HG03442 (cell line): ENCODE results near the gene KDM7A.

Experiments
- ATAC-seq: cut with Tn5 transposase; IDR thresholded peaks from one replicate; pipeline ENCODE4 v1.9.1; 2021; ENCODE audit warnings: mild to moderate bottlenecking, moderate library complexity; ENCODE audit not compliant: unreplicated experiment

Gene KDM7A

DNA sequence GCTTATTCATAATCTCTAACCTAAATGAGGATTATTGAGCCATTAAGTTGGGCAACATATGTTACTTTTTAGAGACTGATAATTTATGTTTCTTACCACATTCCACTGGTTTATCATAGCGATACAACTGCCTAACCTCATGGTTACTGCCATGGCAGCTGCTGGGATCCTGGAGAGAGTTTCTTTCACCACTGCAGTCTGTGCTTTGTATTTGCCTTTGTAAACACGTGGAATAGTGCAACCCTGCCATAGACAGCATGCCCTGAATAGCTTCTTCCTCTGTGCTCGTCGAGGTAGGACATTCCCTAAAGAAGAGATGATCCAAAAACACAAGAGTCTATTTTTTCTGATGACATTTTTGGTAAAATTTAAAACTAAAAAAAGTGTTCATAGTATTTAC is 80.3 kb downstream of the KDM7A start:
- no peak for ATAC-seq

DNA sequence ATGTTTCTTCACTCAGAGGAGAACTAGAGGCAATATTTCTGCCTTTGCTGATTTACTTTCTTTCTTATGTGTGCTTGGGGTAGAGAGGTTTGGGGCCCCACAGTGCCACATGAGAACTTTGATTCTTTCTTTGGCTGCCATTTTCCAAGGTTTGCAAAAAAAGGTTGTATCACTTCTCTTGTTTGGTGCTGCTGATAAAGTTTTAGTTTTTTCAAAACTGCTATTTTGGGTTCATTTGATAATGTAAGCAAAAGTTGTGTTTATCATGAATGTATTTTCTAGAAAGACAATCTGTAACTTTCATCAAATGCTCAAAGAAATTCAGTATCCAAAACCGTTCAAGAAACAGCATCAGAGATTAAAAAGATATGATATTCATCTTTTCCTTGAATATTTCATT is 83.4 kb downstream of the KDM7A start:
- no peak for ATAC-seq

DNA sequence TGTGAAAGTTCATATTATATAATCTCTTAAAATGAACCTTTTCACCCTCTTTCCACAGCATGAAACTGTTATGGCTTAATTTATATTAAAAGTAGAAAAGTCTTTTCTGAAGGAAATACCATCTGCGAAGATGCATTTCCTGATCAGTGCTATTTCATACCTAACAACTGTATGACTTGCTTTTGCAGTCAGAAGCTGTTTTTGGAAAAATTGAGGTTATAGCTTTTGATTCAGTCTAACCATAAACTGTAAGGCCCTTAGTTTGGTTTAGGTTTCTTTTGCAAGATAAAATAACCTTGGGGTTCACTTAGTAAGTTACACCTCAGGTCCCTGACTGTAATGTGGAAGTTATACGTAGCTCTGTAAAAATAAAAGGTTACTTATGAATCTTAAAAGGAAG is 91.3 kb downstream of the KDM7A start:
- ATAC-seq = no peak

DNA sequence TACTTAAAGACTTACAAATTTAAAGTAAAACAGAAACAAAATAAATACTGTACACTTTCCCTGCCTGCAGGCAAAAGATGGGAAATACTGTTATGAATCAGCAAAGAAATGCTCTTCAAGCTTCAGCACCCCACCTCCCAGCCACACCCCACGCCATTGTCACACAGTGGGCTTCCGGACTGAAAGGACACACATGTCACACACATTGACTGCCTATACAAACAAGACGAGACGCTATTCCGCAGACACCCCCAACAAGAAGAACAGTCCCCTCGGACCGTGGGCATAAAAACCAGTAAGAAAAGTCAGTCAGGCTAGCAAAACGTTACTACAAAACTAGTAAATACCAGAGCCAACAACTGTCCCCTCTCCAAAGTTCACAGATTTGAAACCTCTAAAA is 91.8 kb downstream of the KDM7A start:
- peak; percentile 95 for ATAC-seq

DNA sequence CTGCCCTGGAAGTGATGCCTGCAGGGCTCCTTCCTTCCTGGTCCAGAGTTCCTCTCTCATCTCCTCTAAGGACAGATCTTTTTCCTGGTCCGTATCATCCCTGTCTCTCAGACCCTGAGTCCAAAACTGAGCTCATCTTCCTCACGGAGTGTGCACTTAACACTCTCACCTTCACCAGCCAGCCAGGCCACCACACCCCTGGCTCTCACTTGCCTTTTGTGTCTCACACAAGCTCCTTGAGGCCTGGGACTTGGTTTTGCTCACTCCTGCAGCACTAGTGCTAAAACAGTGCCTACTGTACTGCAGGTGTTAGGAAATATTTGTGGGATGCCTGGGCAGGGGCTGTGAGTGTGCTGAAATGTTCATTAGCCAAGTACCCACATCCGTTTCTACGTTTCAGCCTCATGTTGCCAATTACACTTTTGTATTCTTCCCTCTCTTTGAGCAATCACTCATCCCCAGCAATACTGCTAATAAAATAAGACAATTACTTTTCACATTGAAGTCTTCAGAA is 92.6 kb downstream of the KDM7A start:
- no peak for ATAC-seq

DNA sequence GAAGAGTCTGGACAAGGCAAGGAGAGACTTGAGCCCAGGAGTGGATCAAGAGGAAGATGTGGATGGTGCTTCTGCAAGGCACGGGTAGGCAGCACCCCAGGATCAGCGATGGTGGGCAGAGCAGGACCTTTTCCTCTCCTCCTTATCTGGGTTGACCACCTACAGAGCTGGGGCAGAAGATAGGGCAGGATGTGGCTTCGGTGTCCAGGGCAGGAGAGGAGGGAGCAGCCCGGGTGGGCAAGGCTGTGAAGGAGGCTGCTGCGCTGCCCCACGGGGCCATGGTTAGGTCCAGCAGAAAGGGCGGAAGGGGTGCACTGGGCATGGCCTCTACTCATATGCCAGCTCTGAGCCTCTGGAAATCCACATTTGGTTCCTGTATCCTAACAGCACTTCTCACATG is 94.0 kb downstream of the KDM7A start:
- no peak for ATAC-seq

DNA sequence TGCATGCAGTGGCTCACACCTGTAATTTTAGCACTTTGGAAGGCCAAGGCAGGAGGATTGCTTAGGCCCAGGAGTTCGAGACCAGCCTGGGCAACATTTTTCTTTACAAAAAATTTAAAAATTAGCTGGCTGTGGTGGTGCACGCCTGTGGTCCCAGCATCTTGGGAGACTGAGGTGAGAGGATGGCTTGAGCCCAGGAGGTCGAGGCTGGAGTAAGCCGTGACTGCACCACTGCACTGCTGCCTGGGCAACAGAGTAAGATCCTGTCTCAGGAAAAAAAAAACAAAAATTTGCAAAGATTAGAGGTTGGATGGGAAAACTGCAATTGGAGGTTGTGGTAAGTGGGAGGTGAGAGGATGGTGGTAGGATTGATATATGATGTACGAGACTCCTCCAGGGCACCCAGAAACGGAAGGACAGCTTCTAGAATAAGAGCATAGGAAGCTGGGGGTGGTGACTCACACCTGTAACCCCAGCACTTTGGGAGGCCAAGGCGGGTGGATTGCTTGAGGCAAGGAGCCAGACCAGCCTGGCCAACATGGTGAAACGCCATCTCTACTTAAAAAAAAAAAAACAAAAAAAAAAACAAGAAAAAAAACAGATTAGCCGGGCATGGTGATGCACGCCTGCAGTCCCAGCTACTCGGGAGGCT is 94.9 kb downstream of the KDM7A start:
- no peak for ATAC-seq

DNA sequence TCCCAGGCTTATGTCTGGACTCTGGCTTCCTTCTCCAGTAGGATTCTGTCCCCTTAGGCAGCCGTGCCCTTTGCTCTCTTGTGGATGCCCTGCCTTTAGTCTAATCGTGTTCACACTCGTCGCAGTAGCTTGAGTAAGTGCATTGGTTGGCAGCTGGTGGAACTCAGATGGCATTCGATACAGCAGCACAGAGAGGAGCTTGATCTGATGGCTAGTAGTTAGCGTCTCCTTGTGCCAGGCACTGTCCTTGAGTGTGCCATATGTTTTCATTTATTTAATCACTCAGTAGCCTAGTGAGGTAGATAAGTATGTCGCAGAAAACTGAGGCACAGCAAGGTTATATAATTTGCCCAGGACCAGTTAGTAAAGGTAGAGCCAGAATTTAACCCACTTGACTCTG is 95.9 kb downstream of the KDM7A start:
- ATAC-seq = no peak

DNA sequence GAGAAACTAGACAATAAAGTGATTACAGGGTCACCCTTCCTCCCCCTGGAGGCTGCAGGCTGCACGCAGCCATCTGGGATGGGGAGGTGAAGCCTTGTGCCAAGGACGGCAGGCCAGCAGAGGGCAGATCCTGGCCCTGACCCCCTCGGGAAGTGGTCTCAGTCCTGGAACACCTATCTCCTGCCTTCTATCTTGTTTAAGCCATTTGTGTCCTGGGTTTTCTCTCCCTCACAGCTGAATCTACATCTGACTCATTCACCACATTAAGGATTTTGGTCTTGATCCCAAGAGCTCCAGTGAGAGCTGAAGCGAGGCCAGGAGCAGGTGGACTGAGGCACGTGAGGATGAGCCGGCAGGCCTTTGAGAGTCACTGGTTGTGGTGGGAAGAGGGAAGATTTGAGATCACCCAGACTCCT is 97.7 kb downstream of the KDM7A start:
- no peak for ATAC-seq

DNA sequence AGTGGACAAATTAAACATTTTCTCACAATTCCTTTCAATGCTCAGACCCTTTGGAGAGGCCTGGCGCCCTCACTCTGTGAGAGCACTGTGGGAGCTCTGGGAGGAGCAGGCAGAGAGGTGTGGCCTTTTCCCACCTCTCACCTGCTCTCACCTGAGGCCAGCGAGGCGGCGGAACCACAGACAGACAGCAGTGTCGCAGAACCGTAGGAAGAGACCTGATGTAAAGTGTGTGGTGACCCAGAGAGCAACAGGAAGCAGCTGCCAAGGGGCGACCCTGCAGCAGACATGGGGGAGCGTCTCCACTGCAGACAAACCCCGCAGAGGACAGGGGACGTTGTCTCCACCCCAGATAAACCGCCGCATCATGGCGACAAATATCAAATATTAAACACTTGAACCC is 98.4 kb downstream of the KDM7A start:
- ATAC-seq = no peak

DNA sequence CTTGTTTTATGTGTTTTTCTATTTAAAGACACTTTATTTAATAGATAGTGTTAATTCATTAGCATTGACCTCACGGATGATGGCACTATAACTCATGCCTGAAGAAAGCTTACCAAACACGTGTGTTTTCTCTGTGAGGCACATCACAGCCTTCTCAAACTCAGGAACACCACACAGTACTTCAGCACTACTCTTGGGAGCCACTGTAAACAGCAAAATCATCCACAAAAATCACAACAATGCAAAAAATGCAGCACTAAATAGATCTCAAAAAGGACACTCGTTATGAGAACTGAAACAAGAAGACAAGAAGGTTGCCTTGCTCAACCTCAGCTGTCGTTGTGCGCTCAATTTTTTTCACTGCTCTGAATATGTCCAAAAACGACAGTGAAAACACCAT is 102.0 kb downstream of the KDM7A start:
- no peak for ATAC-seq

DNA sequence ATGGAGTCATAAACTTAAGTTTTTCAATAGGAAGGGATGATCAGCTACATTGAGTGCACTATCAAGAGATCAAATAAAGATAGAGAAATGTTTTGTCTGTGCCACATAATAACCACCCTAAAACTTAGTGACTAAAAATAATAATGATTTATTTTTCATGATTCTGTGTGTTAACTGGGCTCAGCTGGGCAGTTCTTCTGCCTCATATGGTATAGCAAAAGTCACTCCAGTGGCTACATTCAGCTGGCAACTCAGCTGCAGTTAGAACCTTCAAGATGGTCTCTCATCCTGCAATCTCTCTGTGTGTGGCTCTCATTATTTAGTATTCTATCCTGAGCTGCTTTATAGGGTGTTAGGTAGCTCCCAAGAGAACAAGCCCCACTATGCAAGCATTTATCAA is 106.2 kb downstream of the KDM7A start:
- no peak for ATAC-seq

DNA sequence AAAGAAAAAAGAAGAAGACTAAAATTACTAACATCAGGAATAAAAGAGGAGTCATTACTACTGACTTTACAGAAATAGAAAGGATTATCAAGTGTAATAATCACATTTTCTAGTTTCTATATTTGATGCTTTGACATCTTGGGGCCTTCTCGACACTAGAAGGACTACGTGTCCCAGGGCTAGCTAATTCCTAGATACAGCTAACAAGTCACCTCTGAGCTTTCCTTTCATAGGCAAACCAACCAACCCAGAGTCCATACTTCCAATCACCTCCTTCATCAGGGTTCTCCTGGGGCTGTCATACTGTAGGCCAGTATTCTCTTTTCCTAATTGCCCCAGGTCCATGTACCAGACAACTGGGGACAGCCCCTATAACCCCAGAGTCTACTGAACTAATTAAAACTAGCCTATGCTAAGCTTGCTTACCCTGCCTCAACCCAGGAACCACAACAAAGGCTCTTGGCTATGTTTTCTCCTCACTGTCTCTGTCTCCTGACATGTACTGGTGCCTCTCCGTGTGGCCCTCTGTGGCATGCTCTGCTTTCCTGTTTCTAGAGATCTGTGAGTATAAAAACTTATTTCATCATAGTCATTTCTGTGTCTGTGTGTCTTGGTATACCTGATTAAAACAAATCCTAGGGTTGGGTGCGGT is 107.4 kb downstream of the KDM7A start:
- no peak for ATAC-seq

DNA sequence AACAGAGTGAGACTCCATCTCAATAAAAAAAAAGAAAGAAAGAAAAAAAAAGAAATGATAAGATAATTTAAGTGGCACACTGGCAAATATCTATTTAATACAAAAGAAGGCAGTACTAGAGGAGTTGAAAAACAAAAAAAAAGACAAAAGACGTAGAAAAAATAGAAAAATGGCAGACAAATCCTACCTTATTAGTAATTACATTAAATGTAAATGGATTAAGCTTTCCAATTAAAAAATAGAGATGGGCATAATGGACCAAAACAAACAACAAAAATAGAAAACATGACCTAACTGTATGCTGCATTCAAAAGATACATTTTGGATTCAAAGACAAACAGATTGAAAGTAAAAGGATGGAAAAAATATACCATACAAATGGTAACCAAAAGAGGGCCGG is 108.8 kb downstream of the KDM7A start:
- no peak for ATAC-seq

DNA sequence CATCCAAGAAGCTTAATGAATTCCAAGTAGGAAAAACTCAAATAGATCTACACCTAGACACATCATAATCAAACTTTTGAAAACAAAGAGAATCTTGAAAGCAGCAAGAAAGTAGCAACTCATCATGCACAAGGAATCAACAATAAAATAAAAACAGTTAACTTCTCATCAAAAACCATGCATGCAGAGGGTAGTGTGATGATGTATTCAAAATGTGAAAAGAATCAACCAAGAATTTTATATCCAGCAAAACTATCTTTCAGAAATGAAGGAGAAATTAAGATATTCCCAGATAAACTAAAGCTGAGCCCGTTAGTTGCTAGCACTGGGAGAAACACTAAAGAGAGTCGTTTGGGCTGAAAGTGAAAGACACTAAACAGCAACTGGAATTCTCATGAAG is 109.7 kb downstream of the KDM7A start:
- no peak for ATAC-seq

DNA sequence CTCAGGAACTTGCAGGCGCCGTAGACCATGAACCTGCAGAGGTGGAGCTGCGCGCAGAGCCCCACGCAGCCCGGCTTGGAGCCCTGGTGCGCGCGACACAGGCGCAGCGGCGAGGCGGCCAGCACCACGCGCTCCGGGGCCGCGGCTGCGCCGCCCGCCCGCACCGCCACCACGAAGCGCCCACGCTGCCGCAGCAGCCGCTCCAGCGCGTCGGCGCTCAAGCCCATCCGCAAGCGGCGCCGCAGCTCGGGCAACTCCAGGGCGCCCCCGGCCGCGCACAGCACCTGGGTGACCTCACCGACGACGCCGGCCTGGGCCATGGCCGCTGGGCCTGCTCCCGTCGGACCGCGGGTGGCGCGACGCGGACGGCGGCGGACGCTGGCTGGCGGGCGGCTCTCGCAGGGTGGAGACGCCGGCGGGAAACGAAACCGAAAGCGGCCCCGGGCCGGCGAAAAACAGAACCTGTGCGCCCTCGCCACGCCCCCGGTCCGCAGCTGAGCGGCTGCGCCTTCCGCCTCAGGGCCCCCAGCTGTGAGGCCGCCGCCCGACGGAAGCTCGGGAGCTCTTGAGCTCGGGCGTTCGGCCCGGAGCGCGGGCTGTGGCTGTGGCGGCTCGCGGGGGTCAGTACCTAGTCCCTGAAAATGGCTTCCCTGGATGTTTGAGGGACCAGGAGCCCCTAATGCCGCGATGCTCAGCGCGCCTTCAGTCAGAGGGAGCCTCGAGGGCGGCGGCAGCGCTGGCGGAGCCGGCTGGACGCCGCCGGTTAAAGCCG is 114.1 kb downstream of the KDM7A start, which contains the start of gene PARP12:
Gene PARP12 (minus strand): TSS at position 424 of the 772 bp plus-strand sequence. CDS start 104 bp downstream, at position 320.
- peak; percentile 78 for ATAC-seq

DNA sequence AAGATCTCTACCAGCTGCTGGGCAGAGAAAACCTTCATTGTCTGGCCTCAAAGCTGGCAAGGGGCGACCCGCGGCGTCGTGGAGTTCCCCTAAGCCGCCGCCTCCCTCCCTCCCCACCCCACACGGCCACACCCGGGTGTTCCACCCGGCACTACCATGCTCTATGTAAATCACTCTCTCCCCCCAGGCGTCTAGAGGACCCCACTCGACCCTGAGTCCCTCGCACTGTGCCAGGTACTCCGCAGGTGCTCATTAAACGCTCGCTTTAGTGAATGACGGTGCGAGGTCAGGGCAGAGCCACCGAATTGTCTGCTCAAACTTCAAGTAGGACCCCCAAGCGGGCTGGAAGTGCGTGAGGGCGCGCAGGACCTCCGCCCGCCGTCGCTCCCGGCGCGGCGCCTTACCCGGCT is 114.7 kb downstream of the KDM7A start:
- peak; percentile 19 for ATAC-seq

DNA sequence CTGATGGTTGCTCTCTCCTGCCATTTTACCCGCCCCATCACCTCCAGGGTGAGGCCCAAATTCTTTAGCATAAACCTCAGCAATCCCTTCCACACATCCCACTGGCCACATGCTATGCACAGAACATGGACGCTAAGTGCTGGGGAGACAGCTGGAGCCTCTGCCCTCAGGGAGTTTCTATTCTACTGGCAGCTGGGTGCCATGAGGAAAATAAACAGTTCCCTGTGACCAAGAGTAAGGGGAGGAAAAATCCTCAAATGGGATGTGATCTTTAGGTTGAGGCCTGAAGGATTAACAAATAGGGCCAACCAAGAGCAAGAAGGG is 115.2 kb downstream of the KDM7A start:
- no peak for ATAC-seq

DNA sequence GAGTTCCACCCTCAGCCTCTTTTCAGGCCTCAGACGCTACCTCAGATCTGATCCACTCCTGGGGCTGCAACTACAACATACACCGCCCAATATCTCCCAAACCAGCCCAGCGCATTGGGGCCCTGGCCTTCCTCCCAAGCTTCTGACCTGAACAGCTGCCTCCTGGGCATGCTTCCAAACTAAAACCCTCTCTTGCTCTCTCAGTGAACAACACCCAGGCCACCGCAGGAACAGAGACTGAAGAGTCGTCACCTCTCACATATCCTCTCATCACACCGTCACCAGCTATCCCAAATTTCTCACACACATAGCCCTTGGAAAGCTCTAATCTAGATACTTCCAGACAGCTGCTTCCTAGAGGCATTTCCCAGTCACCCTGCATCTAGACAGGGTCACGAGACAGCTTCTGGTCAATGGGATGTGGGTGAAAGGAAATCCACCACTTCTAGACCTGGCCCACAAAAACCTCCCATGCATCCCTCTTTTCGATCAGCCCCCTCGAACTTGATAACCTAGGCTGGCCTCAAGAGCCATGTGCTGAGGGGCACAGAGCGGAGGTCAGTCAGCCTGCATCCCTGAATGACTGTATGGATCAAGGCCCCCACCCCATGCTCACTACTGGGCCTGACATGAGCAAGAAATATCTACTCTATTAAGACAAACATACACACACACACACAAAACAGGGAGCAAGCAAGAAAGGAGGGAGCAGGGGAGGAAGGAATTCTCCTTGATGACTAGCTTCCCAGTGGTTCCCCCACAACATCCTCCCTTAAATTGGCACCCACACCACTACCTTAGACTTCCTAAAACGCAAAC is 115.8 kb downstream of the KDM7A start:
- no peak for ATAC-seq

DNA sequence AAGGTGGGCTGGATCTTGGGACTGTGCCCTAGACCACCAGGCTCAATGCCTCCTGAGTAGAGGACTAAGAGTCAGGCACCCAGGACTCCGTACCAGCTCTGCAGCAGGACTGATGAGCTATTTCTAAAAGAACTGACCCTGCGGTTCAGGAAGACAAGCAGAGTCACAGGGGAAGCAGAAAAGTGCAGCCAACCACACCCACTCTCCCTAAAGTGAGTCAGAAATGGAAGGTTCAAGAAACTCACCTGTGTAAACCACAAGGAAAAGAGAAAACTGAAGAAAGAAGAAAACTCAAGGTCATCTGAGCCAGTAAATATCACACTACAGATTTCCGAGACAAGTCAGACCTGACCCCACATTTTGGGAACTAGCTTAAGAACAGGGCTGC is 116.5 kb downstream of the KDM7A start:
- no peak for ATAC-seq
